Loucy (cell line): ENCODE data around the gene SBF2.

ENCODE experiments used
- H2AFZ ChIP-seq: fragments of 200-600 bp; sonication (generic); 2 replicates; pipeline ENCODE4 v1.6.0; 2016; ENCODE audit warnings: antibody characterized with exemption, mild to moderate bottlenecking, low read length, moderate library complexity
- H3F3A ChIP-seq: fragments of 200-600 bp; 2 replicates; pipeline ENCODE4 v1.6.0; 2016; ENCODE audit warnings: antibody characterized with exemption, low read depth, mild to moderate bottlenecking
- H3K27me3 ChIP-seq: fragments of 200-600 bp; sonication (generic); 2 replicates; pipeline ENCODE4 v1.6.1; 2014; ENCODE audit warnings: low read length, mild to moderate bottlenecking; ENCODE audit not compliant: insufficient read depth, poor library complexity, severe bottlenecking
- H3K36me3 ChIP-seq: fragments of 200-600 bp; sonication (generic); 2 replicates; pipeline ENCODE4 v1.6.1; 2016; ENCODE audit warnings: low read length; ENCODE audit not compliant: insufficient read depth
- H3K4me1 ChIP-seq: fragments of 200-600 bp; sonication (generic); 2 replicates; pipeline ENCODE4 v1.5.1; 2014; ENCODE audit warnings: low read length, mild to moderate bottlenecking; ENCODE audit not compliant: insufficient read depth, poor library complexity, severe bottlenecking
- H3K4me2 ChIP-seq: fragments of 200-600 bp; sonication (generic); 2 replicates; pipeline ENCODE4 v1.6.0; 2014; ENCODE audit warnings: antibody characterized with exemption, low read length, low read depth, mild to moderate bottlenecking; ENCODE audit not compliant: poor library complexity, severe bottlenecking
- H3K4me3 ChIP-seq: fragments of 200-600 bp; sonication (generic); 2 replicates; pipeline ENCODE4 v1.5.1; 2014; ENCODE audit warnings: low read length, mild to moderate bottlenecking, mixed read lengths; ENCODE audit not compliant: poor library complexity, severe bottlenecking
- H3K79me2 ChIP-seq: fragments of 200-600 bp; sonication (generic); 2 replicates; pipeline ENCODE4 v1.6.1; 2014; ENCODE audit warnings: low read length; ENCODE audit not compliant: insufficient read depth
- H3K9ac ChIP-seq: fragments of 200-600 bp; sonication (generic); 2 replicates; pipeline ENCODE4 v1.6.0; 2014; ENCODE audit warnings: mild to moderate bottlenecking, low read depth, low read length, moderate library complexity; ENCODE audit not compliant: poor library complexity, severe bottlenecking
- H3K9me2 ChIP-seq: fragments of 200-600 bp; sonication (generic); replicated peaks from 2 replicates; pipeline ENCODE4 v1.6.1; 2016; ENCODE audit warnings: low read depth, low read length, mixed read lengths
- H3K9me3 ChIP-seq: fragments of 200-600 bp; sonication (generic); 2 replicates; pipeline ENCODE4 v1.6.1; 2014; ENCODE audit warnings: mild to moderate bottlenecking, antibody characterized with exemption, low read length, low read depth; ENCODE audit not compliant: insufficient read depth
- H4K20me1 ChIP-seq: fragments of 200-600 bp; sonication (generic); 2 replicates; pipeline ENCODE4 v1.6.0; 2014; ENCODE audit warnings: antibody characterized with exemption, low read length, mild to moderate bottlenecking; ENCODE audit not compliant: insufficient read depth, poor library complexity, severe bottlenecking
- CTCF ChIP-seq: fragments of 200-600 bp; sonication (generic); conservative IDR thresholded peaks from 2 replicates; pipeline ENCODE4 v1.5.1; 2014; ENCODE audit warnings: mild to moderate bottlenecking, antibody characterized with exemption, low read length
- EZH2phosphoT487 ChIP-seq: fragments of 200-600 bp; IDR thresholded peaks from 2 replicates; pipeline ENCODE4 v1.6.1; 2018; ENCODE audit warnings: antibody characterized with exemption, mild to moderate bottlenecking, moderate library complexity, borderline replicate concordance

The SBF2 gene

GRCh38 chr11:10109806-10110205 is 184.2 kb downstream of the SBF2 start:
- Histone ChIP-seq H3K4me1 (peaks cover 5% of the 10 kb centered on the region), H3K4me3 (no peak overlapping the region), H2AFZ (no peak overlapping the region), H3K27me3 (no peaks in the 10 kb centered on the region), H3K9me2 (no peaks in the 10 kb centered on the region), H3K79me2 (no peaks in the 10 kb centered on the region), H3F3A (no peaks in the 10 kb centered on the region), H3K36me3 (no peaks in the 10 kb centered on the region), H3K9ac (no peak overlapping the region), H4K20me1 (no peaks in the 10 kb centered on the region), H3K4me2 (peak overlapping the region; percentile 17), H3K9me3 (no peaks in the 10 kb centered on the region)
- TF ChIP-seq EZH2phosphoT487: no peak
- TF ChIP-seq CTCF: no peak

GRCh38 chr11:10108915-10109680 is 184.9 kb downstream of the SBF2 start:
- Histone ChIP-seq H3K4me2 (peak overlapping the region; percentile 17), H3K79me2 (no peaks in the 10 kb centered on the region), H3K36me3 (no peaks in the 10 kb centered on the region), H3K4me3 (no peak overlapping the region), H3K9ac (no peak overlapping the region), H2AFZ (no peak overlapping the region), H3K4me1 (peaks cover 5% of the 10 kb centered on the region), H3K9me2 (no peaks in the 10 kb centered on the region), H4K20me1 (no peaks in the 10 kb centered on the region), H3K9me3 (no peaks in the 10 kb centered on the region), H3K27me3 (no peaks in the 10 kb centered on the region), H3F3A (no peaks in the 10 kb centered on the region)
- TF ChIP-seq EZH2phosphoT487 (no peak), CTCF (no peak)

- no peaks in the 10 kb centered on the region for H3K9me3 ChIP-seq
- no peak overlapping the region for H3K9ac ChIP-seq
- H3F3A ChIP-seq: no peaks in the 10 kb centered on the region
- no peaks in the 10 kb centered on the region for H4K20me1 ChIP-seq
- H3K27me3 ChIP-seq: no peaks in the 10 kb centered on the region
- H3K36me3 ChIP-seq: no peaks in the 10 kb centered on the region
- H2AFZ ChIP-seq: no peak overlapping the region
- TF ChIP-seq CTCF (no peak), EZH2phosphoT487 (no peak)
- no peak overlapping the region for H3K4me2 ChIP-seq
- H3K9me2 ChIP-seq: no peaks in the 10 kb centered on the region
- H3K4me3 ChIP-seq: no peak overlapping the region
- H3K79me2 ChIP-seq: no peaks in the 10 kb centered on the region
- peaks cover 5% of the 10 kb centered on the region for H3K4me1 ChIP-seq
Measured at GRCh38 chr11:10107497-10107896, 186.5 kb downstream of the SBF2 start.
